Naive thymus-derived CD8-positive, alpha-beta T cell (primary cell): ENCODE measurements around the gene NRCAM. TPM values are rescaled to one million over a fixed set of nuclear protein-coding genes. Genes with fewer than 3 reads are reported as not detected.
A peak's percentile ranks its signal among the peaks of the same experiment; 100 is the strongest.

Experiments
- ATAC-seq, 2 donors: fragments of 150-1000 bp; cut with Tn5 transposase in 1 of 2; sonication (Bioruptor Pico), chemical (Tn5 transposase) in 1 of 2; 1 replicate in 1 of 2; 2 replicates in 1 of 2; pipeline ENCODE4 v1.10.0; 2021; ENCODE audit warnings: mild to moderate bottlenecking in 2 of 2, moderate library complexity in 2 of 2
- POLR2A ChIA-PET: fragments of 350-600 bp; sonication (Branson Sonifier 250); formaldehyde crosslinking; loops from one replicate; lab custom pipeline; 2021; ENCODE audit warnings: antibody characterized with exemption; lab: Charles Lee
- DNase-seq, 10 donors: peaks; one replicate each; pipeline versions ENCODE4 v3.0.0 to v3.0.0-alpha.2; 2020 to 2022
- H3K27ac Mint-ChIP-seq, 10 donors: one replicate each; pipeline ENCODE4 v1.8.0; 2020 to 2022; ENCODE audit warnings: mild to moderate bottlenecking in 10 of 10, mixed read lengths in 10 of 10, moderate library complexity in 4 of 10, inconsistent platforms in 1 of 10
- H3K27me3 Mint-ChIP-seq, 5 donors: one replicate each; pipeline ENCODE4 v1.8.0; 2021 to 2022; ENCODE audit warnings: mixed read lengths in 5 of 5
- H3K36me3 Mint-ChIP-seq, 3 donors: one replicate each; pipeline ENCODE4 v1.8.0; 2020 to 2022; ENCODE audit warnings: mixed read lengths in 3 of 3, mild to moderate bottlenecking in 2 of 3, inconsistent platforms in 1 of 3
- H3K4me1 Mint-ChIP-seq, 4 donors: one replicate each; pipeline ENCODE4 v1.8.0; 2021 to 2022; ENCODE audit warnings: mixed read lengths in 4 of 4
- H3K4me3 Mint-ChIP-seq, 10 donors: one replicate each; pipeline ENCODE4 v1.8.0; 2020 to 2022; ENCODE audit warnings: mild to moderate bottlenecking in 10 of 10, mixed read lengths in 10 of 10, moderate library complexity in 6 of 10, inconsistent platforms in 1 of 10
- H3K9me3 Mint-ChIP-seq, 9 donors: one replicate each; pipeline ENCODE4 v1.8.0; 2020 to 2022; ENCODE audit warnings: mixed read lengths in 9 of 9, mild to moderate bottlenecking in 3 of 9, inconsistent platforms in 1 of 9, moderate library complexity in 1 of 9
- polyA plus RNA-seq, 3 donors: library from polyadenylated mRNA; unstranded; fragments of 300-500 nt; fragmentation: Illumina TruSeq; gene quantifications; one replicate each; pipeline ENCODE4 v1.2.3, GENCODE V29; 2021
- total RNA-seq, 8 experiments: library from RNA in 2 of 8; stranded (reverse) in 2 of 8; gene quantifications; one replicate each; pipeline ENCODE4 v1.2.3 and lab custom pipeline; 2021 to 2026

Gene NRCAM
- total and polyA plus RNA-seq, 5 experiments from 2014 or later: 11.1 to 46.6 (median 18.2) TPM

DNA sequence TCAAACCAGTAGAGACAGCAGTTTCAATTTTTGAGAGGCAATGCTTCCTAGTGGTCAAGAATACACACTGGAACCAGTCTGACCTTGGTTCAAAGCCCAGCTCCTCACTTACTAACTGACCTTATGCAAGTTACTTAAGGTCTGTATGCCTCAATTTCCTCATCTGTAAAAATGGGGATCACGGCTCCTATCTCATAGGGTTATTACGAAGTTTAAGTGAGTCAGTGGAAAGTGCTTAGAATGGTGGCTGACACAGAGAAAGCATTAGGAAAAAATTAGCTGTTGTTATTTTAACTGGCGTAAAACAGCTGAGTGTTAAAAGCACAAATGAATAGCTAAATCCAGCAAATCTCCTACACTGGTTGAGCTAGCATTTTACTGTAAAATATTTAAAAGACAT is 163.7 kb downstream of the NRCAM start:
- POLR2A ChIA-PET: no interaction called here
- Mint-ChIP-seq H3K4me1 (peaks cover 7 to 29% (median 11%) of the 10 kb centered on the region in 4 donors), H3K4me3 (no peak overlapping the region), H3K9me3 (no peaks in the 10 kb centered on the region), H3K27me3 (no peaks in the 10 kb centered on the region), H3K36me3 (peaks cover 2 to 15% (median 13%) of the 10 kb centered on the region in 3 donors), H3K27ac (no peak overlapping the region)
- ATAC-seq (no peak), DNase-seq (no peak)

DNA sequence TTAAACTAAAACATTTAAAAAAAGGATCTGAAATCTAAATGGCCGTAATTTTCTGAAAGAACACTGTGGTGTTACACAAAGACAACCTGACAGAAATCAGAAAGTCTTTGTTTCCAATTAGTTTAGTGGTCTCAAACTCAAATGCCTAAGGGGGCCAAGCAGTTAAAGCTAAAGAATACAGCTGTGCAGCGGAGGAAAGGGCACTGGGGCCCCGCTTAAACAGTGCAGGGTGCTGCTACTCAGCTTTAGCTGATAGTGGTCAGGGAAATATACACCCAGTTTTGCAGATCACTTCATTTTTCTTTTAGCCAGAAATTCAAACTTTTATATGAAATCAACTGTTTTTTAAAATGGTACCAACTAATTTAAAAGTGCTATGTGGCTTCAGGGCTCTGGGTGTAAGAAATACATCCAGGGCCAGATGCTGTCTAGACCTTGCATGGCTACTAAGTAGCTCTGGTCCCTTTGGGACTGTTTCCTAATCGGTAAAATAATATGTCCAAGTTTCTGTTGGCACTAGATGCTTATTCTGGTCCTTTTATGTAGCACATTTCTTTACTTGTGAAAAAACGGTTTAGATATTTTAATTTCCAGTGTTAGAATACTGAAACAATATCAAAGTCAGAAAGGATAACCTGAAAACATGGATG is 164.3 kb downstream of the NRCAM start:
- POLR2A ChIA-PET: no interaction called here
- peaks cover 6 to 14% (median 8%) of the 10 kb centered on the region in 3 donors for H3K36me3 Mint-ChIP-seq
- peaks cover 7 to 35% (median 12%) of the 10 kb centered on the region in 4 donors for H3K4me1 Mint-ChIP-seq
- H3K4me3 Mint-ChIP-seq: no peak overlapping the region
- ATAC-seq: no peak
- no peak for DNase-seq
- H3K27ac Mint-ChIP-seq: no peak overlapping the region
- H3K27me3 Mint-ChIP-seq: no peaks in the 10 kb centered on the region
- peaks cover 0 to 4% (median 0%) of the 10 kb centered on the region in 9 donors for H3K9me3 Mint-ChIP-seq

DNA sequence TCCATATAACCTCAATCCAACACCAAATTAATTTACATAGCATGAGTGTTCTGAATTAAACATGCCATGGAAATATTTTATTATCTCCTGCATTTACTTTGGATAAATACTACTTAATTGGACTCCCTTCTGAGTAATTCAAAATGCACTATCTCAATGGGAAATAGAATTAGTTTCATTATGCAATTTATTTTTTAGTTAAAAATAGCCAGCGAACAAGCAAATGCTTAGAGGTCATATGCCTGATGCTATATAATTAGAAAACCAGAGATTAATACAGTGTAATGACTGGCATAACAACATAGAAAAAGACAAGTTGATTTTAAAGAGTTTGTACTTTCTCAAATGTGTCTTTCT is 165.1 kb downstream of the NRCAM start:
- DNase-seq (no peak), ATAC-seq (no peak)
- Mint-ChIP-seq H3K9me3 (peaks cover 0 to 4% (median 0%) of the 10 kb centered on the region in 9 donors), H3K4me1 (peaks cover 9 to 43% (median 16%) of the 10 kb centered on the region in 4 donors), H3K27ac (no peak overlapping the region), H3K4me3 (no peak overlapping the region), H3K27me3 (peaks cover 0 to 2% (median 0%) of the 10 kb centered on the region in 5 donors), H3K36me3 (peaks cover 8 to 14% (median 9%) of the 10 kb centered on the region in 3 donors)
- POLR2A ChIA-PET: no interaction called here

DNA sequence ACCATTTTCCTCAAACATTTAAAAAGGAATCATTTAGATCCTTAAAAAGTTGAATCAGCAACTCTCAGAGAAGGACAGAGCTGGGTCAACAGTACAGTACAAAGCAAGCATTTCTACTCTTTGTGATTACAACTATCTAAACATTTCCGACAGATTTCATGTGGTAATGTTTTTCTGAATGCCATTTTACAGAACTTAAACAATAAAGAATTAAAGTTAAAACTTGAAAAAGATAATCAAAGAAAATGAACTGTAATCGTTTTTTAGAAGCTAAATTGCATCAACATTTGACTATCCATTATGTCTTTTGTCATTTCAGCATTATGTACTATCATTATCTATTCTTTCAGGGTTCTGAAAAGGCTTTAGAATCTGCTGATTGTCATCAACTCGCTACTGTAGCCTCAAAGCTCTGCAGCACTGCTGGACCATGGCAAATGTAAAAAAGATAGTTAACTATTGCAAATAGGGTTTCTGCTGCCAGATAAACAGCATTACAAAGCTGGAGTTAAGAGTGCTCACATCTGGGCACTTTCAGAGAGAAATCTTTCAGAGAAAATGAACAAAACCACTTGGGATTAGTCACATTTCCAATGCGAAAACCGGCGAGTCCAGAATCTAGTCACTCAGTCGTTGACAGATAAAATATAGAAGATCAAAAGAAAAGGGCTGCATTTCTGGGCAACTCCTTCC is 165.6 kb downstream of the NRCAM start:
- Mint-ChIP-seq H3K4me3 (no peak overlapping the region), H3K27me3 (peaks cover 0 to 2% (median 0%) of the 10 kb centered on the region in 5 donors), H3K36me3 (peaks cover 8 to 14% (median 10%) of the 10 kb centered on the region in 3 donors), H3K27ac (no peak overlapping the region), H3K9me3 (peaks cover 0 to 4% (median 0%) of the 10 kb centered on the region in 9 donors), H3K4me1 (peaks cover 8 to 42% (median 16%) of the 10 kb centered on the region in 4 donors)
- no peak for DNase-seq
- POLR2A ChIA-PET: no interaction called here
- ATAC-seq: no peak

DNA sequence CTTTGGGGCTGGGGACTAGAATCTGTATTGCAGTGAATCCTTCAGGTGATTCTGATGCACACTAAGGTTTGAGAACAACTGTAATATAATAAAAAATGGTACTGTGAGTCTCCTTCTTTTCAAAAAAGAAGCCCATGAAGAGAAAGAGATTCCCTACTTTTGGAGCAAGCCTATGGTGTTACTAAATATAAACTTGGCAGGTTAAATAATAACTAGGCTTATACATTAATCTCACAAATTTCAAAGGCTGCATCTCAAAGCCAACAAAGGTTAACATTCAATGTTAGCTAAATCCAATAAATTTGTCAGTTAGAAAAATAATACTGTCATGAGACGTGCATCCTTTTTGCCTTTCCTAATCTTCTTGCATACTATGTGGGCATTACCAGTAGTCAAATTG is 166.4 kb downstream of the NRCAM start:
- H3K27ac Mint-ChIP-seq: no peak overlapping the region
- DNase-seq: no peak
- POLR2A ChIA-PET: no interaction called here
- peaks cover 0 to 2% (median 0%) of the 10 kb centered on the region in 5 donors for H3K27me3 Mint-ChIP-seq
- H3K4me3 Mint-ChIP-seq: no peak overlapping the region
- H3K4me1 Mint-ChIP-seq: peaks cover 13 to 42% (median 22%) of the 10 kb centered on the region in 4 donors
- ATAC-seq: no peak
- H3K36me3 Mint-ChIP-seq: peaks cover 8 to 14% (median 10%) of the 10 kb centered on the region in 3 donors
- H3K9me3 Mint-ChIP-seq: peaks cover 0 to 4% (median 0%) of the 10 kb centered on the region in 9 donors

DNA sequence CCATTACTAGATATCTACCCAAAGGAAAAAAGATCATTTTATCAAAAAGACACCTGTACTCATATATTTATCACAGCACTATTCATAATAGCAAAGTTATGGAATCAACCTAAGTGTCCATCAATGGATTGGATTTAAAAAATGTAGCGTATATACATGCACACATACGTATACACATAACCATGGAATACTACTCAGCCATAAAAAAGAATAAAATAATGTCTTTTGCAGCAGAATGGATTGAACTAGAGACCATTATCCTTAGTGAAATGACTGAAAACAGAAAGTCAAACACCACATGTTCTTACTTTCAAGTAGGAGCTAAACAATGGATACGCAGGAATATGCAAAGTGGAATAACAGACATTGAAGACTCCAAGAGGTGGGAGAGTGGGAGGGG is 168.4 kb downstream of the NRCAM start:
- H3K27ac Mint-ChIP-seq: no peak overlapping the region
- DNase-seq (no peak), ATAC-seq (no peak)
- H3K4me3 Mint-ChIP-seq: no peak overlapping the region
- POLR2A ChIA-PET: no interaction called here
- peaks cover 0 to 4% (median 0%) of the 10 kb centered on the region in 9 donors for H3K9me3 Mint-ChIP-seq
- H3K36me3 Mint-ChIP-seq: peaks cover 0 to 14% (median 10%) of the 10 kb centered on the region in 3 donors
- peaks cover 0 to 2% (median 0%) of the 10 kb centered on the region in 5 donors for H3K27me3 Mint-ChIP-seq
- peaks cover 15 to 45% (median 33%) of the 10 kb centered on the region in 4 donors for H3K4me1 Mint-ChIP-seq

DNA sequence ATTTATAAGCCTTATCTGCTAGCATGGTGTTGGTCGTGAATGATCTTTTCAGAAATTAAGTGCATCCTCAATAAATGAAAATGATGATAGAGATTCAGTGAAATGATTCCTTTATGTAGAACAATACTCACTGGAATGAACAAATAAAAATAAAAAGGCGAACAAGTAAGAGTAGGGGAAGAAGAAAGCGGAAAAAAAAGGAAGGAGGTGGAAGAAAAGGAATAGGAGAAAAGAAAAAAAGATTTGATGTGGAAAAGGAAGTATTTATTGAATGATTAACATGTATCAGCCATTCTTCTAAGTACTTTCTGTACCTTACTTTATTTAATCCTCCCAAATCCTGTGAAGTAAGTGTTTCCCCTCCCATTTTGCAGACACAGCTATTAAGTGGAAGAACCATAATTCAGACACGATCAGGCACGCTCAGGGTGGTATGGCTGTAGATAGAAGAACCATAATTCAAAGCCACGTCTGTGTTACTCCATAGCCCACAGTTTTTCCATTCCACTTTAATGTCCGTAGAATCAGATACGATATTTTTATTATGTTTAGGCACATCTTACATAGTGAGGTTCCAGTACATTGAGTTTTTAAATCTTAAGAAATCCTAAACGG is 169.8 kb downstream of the NRCAM start:
- Mint-ChIP-seq H3K27me3 (peaks cover 0 to 2% (median 0%) of the 10 kb centered on the region in 5 donors), H3K9me3 (peaks cover 0 to 4% (median 0%) of the 10 kb centered on the region in 9 donors), H3K4me3 (no peak overlapping the region), H3K36me3 (peaks cover 0 to 10% (median 10%) of the 10 kb centered on the region in 3 donors), H3K4me1 (peaks cover 15 to 52% (median 34%) of the 10 kb centered on the region in 4 donors), H3K27ac (peak overlapping the region in 1 of 10 donors; percentile 31)
- POLR2A ChIA-PET: no interaction called here
- ATAC-seq (no peak), DNase-seq (no peak)

DNA sequence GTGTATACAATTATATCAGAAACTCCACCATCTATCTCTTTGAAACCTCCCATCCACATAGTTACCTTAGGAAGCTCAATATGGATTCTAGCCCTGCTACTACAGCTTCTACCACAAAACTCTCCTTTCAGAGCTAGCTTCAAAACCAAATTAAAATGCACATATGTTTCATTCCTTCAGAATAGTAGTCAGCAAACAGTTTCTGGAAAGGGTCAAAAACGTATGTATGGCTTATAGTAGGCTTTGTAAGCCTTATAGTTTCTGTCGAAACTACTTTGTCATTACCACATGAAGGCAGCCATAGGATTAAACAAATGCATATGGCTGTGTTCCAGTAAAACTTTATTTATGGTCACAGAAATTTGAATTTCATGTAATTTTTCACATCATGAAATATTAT is 170.5 kb downstream of the NRCAM start:
- Mint-ChIP-seq H3K27me3 (peaks cover 0 to 4% (median 0%) of the 10 kb centered on the region in 5 donors), H3K4me3 (no peak overlapping the region), H3K27ac (no peak overlapping the region), H3K9me3 (peaks cover 0 to 4% (median 0%) of the 10 kb centered on the region in 9 donors), H3K4me1 (peaks cover 15 to 56% (median 34%) of the 10 kb centered on the region in 4 donors), H3K36me3 (peaks cover 0 to 10% (median 10%) of the 10 kb centered on the region in 3 donors)
- POLR2A ChIA-PET: no interaction called here
- DNase-seq: no peak
- ATAC-seq: no peak

DNA sequence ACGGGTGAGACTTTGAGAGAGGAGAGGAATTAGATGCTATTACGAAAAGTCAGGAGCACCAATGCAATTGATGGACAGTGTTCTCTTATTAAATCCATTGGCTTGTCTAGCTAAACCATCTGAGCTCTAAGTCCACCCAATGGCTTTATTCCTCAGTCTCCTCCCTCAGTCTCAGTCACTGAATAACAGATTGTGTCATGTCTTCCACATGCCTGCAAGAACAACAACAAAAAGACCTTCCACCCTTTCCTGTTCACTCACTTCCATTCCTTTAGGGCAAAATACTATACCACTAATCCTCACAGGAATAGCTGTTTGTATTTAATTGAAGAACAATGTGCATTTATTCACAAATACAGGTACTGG is 171.2 kb downstream of the NRCAM start:
- POLR2A ChIA-PET: no interaction called here
- peaks cover 0 to 4% (median 0%) of the 10 kb centered on the region in 5 donors for H3K27me3 Mint-ChIP-seq

DNA sequence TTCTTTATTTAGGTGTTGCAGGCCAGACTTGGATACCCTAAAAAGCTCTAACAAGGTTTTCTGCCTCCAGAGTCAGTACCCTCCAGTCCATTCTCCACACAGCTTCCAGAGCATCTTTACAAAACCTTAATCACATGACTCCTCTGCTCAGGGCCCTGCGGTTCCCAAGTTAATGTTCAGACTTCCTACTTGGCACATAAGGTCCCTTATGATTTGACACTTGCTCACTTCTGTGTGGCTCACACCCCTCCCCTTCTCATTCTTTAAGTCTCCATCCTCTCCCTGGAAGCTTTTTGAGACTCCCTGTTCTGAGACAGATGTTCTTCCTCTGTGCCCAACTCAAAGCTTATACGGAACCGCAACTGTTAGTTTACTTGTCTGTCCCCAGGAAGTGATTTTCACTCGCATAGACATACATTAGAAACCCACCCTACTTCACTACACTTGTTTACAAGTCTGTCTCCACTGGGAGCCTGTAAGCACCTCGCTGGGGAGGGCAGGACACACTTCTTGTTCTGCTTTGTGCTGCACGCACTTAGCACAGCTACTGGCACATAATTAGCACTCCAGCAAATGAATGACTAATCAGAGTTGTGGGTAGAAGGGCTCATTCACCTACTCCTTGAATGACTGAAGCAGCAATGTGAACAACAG is 171.8 kb downstream of the NRCAM start:
- peaks cover 0 to 4% (median 0%) of the 10 kb centered on the region in 9 donors for H3K9me3 Mint-ChIP-seq
- peaks cover 0 to 4% (median 0%) of the 10 kb centered on the region in 5 donors for H3K27me3 Mint-ChIP-seq
- peak overlapping the region in 5 of 10 donors; percentile 3 to 31 (median 28) for H3K4me3 Mint-ChIP-seq
- peak overlapping the region in 5 of 10 donors; percentile 4 to 79 (median 63) for H3K27ac Mint-ChIP-seq
- DNase-seq (no peak), ATAC-seq (peak in 1 of 2 donors; percentile 49)
- H3K36me3 Mint-ChIP-seq: peaks cover 7 to 12% (median 10%) of the 10 kb centered on the region in 3 donors
- POLR2A ChIA-PET: no interaction called here
- H3K4me1 Mint-ChIP-seq: peaks cover 15 to 56% (median 34%) of the 10 kb centered on the region in 4 donors

More for the DNA sequence above, 171.2 kb downstream of the NRCAM start:
- Mint-ChIP-seq H3K4me3 (peak overlapping the region in 4 of 10 donors; percentile 1 to 31 (median 16)), H3K9me3 (peaks cover 0 to 4% (median 0%) of the 10 kb centered on the region in 9 donors), H3K36me3 (peaks cover 4 to 12% (median 10%) of the 10 kb centered on the region in 3 donors), H3K4me1 (peaks cover 15 to 56% (median 33%) of the 10 kb centered on the region in 4 donors), H3K27ac (peak overlapping the region in 3 of 10 donors; percentile 4 to 79 (median 69))
- ATAC-seq: no peak
- DNase-seq: no peak

DNA sequence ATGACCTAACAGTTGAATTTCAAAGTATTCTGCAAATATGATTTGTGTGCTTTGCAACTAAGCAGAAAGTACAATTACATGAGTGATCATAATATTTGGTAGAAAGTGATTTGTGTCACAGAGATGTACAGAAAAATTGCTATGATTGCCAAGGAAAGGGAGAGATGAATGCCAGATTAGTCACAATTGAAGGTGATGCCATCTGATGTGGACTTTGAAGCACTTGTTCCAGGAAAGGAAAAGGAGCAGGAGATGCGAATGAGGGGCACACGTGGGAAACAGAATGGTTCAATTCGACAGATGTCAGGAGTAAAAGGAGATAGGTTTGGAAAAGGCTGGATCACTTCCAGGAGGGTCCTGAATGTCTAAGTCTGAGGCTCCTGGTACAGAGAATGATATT is 173.0 kb downstream of the NRCAM start:
- peaks cover 0 to 4% (median 0%) of the 10 kb centered on the region in 5 donors for H3K27me3 Mint-ChIP-seq
- POLR2A ChIA-PET: no interaction called here
- H3K36me3 Mint-ChIP-seq: peaks cover 10 to 12% (median 12%) of the 10 kb centered on the region in 3 donors
- ATAC-seq (no peak), DNase-seq (no peak)
- peaks cover 0 to 4% (median 0%) of the 10 kb centered on the region in 9 donors for H3K9me3 Mint-ChIP-seq
- peak overlapping the region in 1 of 10 donors; percentile 1 for H3K27ac Mint-ChIP-seq
- H3K4me1 Mint-ChIP-seq: peaks cover 15 to 56% (median 34%) of the 10 kb centered on the region in 4 donors
- no peak overlapping the region for H3K4me3 Mint-ChIP-seq

DNA sequence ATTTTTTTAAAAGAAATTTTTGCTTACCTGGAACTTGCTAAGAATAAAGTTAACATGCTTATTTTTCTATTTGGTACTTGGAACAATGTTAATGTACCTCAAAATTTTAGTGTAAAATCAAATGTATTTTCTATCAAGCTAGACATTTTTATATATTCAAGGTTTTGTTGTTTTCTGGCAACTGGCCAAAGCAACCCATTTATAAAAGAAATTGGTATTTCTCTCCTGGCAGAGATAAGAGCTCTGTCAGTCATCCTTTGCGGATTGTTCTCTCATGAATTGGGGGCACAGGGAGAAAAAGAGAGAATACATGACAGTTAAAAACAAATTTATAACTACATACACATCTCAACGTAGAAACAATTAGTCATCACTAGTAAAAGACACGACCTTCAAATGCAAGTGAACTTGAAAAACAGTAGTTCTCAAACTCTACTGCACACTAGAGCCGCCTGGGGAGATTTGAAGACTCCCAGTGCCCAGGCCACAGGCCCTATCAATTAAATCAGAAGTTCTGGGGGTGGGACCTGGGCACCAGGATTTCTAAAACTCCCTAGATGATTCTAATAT is 173.7 kb downstream of the NRCAM start:
- H3K36me3 Mint-ChIP-seq: peaks cover 8 to 12% (median 10%) of the 10 kb centered on the region in 3 donors
- ATAC-seq (no peak), DNase-seq (no peak)
- H3K9me3 Mint-ChIP-seq: peaks cover 0 to 4% (median 0%) of the 10 kb centered on the region in 9 donors
- H3K27ac Mint-ChIP-seq: peak overlapping the region in 1 of 10 donors; percentile 1
- peaks cover 15 to 56% (median 33%) of the 10 kb centered on the region in 4 donors for H3K4me1 Mint-ChIP-seq
- H3K27me3 Mint-ChIP-seq: peaks cover 0 to 4% (median 0%) of the 10 kb centered on the region in 5 donors
- POLR2A ChIA-PET: no interaction called here
- no peak overlapping the region for H3K4me3 Mint-ChIP-seq
